Inferior parietal cortex (tissue), 1 donor: ENCODE data around the gene PDE4D.

Experiments
- DNase-seq: peaks from one replicate; pipeline ENCODE4 v3.0.0-alpha.2; 2016; ENCODE audit errors: extremely low spot score

The PDE4D gene

GRCh38 chr5:59366784-59367183 lies 526.7 kb downstream of the PDE4D start:
- no peak for DNase-seq

GRCh38 chr5:59362438-59362837 lies 531.1 kb downstream of the PDE4D start:
- no peak for DNase-seq

- no peak for DNase-seq
Measured at GRCh38 chr5:59361454-59361853, 532.1 kb downstream of the PDE4D start.

- DNase-seq = no peak
Measured at GRCh38 chr5:59360130-59360555, 533.4 kb downstream of the PDE4D start.

GRCh38 chr5:59358005-59358861 lies 535.3 kb downstream of the PDE4D start:
- DNase-seq = no peak

- no peak for DNase-seq
Measured at GRCh38 chr5:59357381-59357977, 536.0 kb downstream of the PDE4D start.

- no peak for DNase-seq
Measured at GRCh38 chr5:59356813-59357380, 536.6 kb downstream of the PDE4D start.

- no peak for DNase-seq
Measured at GRCh38 chr5:59354811-59355210, 538.7 kb downstream of the PDE4D start.

- no peak for DNase-seq
Measured at GRCh38 chr5:59354274-59354673, 539.3 kb downstream of the PDE4D start.

GRCh38 chr5:59351076-59351794 lies 542.3 kb downstream of the PDE4D start:
- peak; percentile 64 for DNase-seq

GRCh38 chr5:59348189-59348588 lies 545.3 kb downstream of the PDE4D start:
- no peak for DNase-seq

GRCh38 chr5:59346982-59347381 lies 546.5 kb downstream of the PDE4D start:
- no peak for DNase-seq

GRCh38 chr5:59346514-59346913 lies 547.0 kb downstream of the PDE4D start:
- peak; percentile 56 for DNase-seq

- DNase-seq = no peak
Measured at GRCh38 chr5:59342181-59342580, 551.3 kb downstream of the PDE4D start.

GRCh38 chr5:59341760-59342159 lies 551.8 kb downstream of the PDE4D start:
- DNase-seq = no peak

GRCh38 chr5:59341155-59341554 lies 552.4 kb downstream of the PDE4D start:
- DNase-seq = no peak

- no peak for DNase-seq
Measured at GRCh38 chr5:59340637-59341036, 552.9 kb downstream of the PDE4D start.

GRCh38 chr5:59337240-59337639 lies 556.3 kb downstream of the PDE4D start:
- no peak for DNase-seq

GRCh38 chr5:59335544-59335943 lies 558.0 kb downstream of the PDE4D start:
- peak; percentile 51 for DNase-seq

- no peak for DNase-seq
Measured at GRCh38 chr5:59333416-59333815, 560.1 kb downstream of the PDE4D start.

- DNase-seq = no peak
Measured at GRCh38 chr5:59332236-59332973, 561.1 kb downstream of the PDE4D start.

GRCh38 chr5:59330680-59331079 lies 562.8 kb downstream of the PDE4D start:
- DNase-seq = no peak
